Stimulated activated CD4-positive, alpha-beta T cell treated with anti-CD3 and anti-CD28 coated beads, Interleukin-2, amount 100 ng/mL, for 24 hours (primary cell): Measurements from ENCODE around the gene AAMP.

Source experiments
- DNase-seq, 2 donors: peaks; one replicate each; pipeline ENCODE4 v3.0.0-alpha.2; 2020

AAMP gene

DNA sequence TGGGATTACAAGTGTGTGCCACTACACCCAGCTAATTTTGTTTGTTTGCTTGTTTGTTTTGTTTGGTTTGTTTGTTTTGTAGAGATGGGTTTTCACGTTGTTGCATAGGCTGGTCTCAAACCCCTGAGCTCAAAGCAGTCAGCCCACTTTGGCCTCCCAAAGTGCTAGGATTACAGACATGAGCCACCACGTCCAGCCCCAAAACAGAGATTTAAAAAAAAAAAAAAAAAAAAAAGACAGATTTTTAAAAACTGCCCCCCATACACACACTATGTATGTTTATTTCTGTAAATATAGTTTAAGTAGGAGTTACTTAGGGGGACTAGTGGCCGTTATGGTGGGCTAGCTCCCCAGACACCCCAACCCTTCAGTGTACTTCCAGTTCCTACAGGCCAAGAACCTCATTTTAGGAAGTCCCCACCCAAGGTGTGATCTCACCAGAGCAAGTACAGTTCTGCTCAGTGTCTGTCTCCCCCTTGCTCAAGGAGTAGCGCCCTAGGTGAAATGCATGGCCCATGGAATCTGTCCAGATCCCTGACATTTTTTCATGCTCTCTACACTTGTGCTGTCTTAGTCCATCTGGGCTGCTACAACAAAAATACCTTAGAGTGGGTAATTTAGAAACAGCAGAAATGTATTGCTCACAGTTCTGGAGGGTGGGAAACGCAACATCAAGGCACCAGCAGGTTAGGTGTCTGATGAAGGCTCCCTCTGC, 23.9 kb upstream of the AAMP start:
- no peak for DNase-seq

- peak; percentile 81 to 82 for DNase-seq
Measured at GRCh38 chr2:218292048-218293014, 22.4 kb upstream of the AAMP start, which contains the start of gene TMBIM1. TMBIM1 (minus strand) TSS chr2:218292503; CDS start chr2:218282141, 10,362 bp downstream.

- DNase-seq: no peak
Measured at GRCh38 chr2:218291318-218292047, 21.5 kb upstream of the AAMP start.

DNA sequence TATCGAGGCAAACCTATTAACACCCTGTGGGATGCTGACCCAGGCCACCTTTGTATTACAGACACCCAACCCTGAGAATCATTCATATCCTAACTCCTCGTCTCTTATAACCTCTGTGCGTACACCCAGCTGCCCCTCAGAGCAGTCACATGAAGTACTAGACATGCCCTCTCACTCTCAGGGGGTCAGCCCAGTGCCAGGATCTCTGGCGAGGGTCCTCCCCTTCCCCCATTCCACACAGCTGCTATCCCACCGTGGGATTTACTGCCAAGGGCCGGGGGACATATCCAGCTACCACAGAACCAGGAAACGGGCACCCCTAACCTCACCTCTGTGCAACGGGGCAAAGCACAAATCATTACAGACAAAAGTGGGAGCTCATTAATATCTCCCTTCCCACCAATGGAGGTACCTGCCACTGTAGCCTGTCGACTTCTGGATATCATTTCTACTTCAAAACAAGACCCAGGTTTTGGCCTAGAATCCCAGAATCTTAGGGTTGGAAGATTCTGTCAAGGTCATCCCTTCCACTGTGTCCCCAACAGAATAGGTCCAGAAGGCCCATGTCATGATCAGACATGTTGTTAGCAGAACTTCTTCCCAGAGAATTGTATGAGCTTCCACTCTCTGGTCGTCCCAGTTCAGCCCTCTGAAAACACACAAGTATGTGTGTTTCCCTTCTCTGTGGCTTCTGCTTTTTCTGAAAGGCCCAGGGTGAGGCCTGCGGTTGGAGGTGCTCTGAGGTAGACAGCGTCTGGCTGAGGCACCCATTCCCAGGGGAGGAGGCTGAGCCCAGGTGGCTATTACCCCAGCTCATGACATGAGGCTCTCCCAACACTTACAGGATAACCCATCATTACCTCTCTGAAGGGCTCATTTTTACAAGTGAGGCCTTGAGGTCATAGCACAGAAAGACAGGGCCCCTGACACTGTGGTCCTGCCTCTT, 20.7 kb upstream of the AAMP start:
- DNase-seq: peak; percentile 42 to 50

DNA sequence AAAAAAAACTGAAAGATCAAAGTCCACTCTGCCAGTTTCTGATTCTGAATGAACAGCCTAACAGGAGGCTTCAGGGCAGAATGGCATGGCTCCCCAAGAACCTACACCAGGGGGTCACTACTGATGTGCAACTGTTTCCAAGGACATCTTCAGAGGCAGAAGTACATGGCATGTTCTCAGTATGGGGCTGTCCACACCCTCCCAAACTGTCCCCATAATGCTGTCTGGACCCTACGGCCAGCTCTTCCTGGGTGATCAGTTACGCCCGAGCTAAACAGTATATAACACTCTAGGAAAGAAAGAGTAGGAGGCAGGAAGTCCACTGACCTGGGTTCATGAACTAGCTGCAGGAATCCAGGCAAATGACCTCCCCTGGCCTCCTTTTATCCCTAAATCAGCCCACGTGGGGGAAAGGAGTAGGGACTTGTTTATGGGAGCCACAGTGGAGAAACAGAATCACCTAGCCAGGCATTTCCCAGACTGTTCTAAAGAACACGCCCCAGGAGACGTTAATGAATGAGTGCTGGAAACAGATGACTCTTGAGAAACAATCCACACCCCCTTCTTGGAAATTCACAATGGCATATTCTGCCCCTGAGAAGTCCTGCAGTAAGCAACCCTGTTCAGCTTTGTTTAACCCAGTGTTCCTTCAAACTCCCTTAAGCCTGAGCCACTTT, 19.8 kb upstream of the AAMP start:
- DNase-seq: no peak

DNA sequence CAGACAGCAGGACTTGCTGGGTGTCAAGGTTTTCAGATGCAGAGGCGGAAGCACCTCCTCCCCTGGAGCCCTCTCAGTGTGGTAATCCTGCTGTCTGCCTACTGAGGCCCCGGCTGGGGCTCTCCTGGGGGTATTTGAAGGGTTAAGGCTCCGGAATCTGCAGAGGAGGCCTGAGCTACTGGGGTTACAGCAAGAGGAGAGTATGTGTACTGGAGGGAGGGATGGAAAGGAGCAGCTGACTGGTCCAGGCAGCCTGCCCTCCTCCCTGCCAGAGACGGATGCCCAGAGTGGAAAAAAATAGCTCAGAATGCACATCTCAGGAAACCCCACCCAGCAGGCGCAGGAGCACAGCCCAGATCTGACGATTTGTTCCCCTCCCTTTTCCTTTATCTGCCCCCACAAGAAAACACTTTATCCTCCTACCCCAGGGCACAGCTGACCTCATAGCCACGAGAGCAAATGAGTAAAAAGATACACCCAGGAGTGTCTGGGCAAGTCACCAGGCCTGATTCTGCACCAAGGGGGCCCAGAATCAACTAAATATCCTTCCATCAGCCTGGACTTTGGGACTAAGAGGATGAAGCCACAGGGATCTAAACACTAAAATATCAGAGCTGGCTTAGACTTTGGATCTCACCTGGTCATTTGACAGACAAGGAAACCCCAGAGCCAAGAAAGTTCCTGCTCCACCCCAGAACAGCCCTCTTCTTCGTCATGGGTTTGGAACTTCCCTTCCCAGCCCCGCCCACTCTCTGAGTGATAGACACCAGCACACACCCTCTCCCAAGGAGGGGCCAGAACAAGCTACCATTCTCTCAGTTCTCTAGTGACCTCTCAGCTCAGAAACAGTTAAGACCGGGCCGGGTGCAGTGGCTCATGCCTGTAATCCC, 16.9 kb upstream of the AAMP start:
- peak; percentile 79 for DNase-seq

GRCh38 chr2:218285604-218286003, 15.7 kb upstream of the AAMP start:
- DNase-seq: no peak

DNA sequence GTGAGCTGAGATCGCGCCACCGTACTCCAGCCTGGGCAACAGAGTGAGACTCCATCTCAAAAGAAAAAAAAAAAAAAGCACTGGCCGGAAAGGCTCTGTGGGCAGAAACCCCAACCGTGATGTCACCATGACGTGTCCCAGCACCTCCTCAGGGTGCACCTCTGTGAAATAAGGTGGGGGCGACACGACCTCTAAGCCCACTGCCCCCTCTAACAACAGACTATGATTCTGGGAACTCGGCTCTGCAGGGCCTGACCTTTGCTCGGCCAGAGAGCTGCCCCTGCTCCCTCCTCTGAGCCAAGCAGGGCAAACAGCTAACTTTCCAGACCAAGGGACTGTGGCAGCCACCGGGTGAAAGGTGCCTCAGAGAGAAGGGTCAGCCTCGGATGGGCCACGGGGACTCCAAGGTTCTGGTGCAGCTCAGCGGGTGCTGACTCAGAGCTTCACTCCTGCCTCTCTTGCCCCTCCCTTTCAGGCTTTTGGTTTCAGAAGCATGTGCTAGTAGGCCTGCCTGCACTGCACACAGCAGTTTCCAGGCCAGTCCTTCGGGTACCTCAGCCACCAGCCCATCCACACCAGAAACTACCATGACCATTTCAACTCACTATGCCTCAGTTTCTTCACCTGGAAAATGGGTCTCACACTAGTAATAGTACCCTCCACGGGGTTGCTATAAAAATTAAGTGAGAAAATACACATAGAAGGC, 14.3 kb upstream of the AAMP start:
- DNase-seq: peak; percentile 65 to 67

- no peak for DNase-seq
Measured at GRCh38 chr2:218282173-218282991, 12.4 kb upstream of the AAMP start.

- no peak for DNase-seq
Measured at GRCh38 chr2:218281449-218281848, 11.5 kb upstream of the AAMP start.

GRCh38 chr2:218280260-218280870, 10.4 kb upstream of the AAMP start:
- no peak for DNase-seq

DNA sequence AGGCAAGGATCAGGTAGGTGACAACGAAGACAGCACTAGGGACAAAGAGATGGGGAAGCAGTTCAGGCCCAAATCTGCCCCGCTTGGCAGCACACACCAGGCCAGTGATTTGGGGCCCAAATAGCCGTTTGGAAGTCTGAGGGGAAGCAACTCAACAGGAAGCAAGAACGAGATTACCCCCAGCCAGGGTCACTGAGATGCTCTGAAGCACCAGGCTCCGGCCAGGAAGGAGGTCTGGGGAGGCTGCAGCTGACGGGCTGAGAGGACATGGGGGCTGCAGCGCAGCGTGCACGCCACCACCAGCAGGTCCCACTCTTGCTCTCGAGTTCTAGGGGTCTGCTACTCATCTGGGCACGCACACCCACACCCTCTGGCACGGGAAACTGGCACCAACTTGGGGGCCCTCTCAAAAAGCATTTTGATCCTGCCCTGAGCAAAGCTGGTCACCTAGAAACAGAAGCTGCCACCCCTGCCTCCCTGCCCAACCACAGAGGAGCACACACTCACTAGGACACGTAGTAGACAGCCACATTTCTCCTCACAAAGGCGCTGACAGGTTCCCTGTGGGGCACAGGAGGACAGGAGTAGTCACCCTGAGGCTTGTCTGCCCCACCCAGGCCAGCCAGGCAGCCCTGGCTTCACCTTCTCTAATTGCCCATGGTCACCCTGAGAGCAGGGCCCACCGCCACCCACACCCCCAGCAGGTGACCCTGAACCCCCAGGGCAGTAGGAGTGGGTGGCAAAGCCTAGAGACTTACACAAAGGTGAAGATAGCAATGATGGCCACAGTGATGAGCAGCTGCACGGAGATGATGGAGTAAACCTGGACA, 8.8 kb upstream of the AAMP start:
- no peak for DNase-seq

DNA sequence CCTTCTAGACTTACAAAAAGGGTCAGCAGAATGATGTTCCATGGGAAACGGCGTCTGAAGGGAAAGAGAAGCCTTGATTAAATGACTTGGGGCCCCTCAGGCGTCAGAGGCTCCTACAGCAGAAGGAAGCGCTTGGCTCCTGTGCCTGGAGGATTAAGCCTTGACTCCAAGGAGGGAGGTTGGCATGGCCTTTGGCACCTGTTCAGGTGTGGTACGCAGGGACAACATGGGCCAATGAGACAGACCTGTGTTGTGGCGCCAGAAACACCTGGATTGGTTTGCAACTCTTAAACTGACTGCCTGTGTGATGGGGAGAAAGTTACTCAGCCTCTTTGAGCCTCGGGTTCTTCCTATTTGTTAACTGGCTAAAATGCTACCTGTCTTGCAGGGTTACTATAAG, 8.0 kb upstream of the AAMP start:
- no peak for DNase-seq

DNA sequence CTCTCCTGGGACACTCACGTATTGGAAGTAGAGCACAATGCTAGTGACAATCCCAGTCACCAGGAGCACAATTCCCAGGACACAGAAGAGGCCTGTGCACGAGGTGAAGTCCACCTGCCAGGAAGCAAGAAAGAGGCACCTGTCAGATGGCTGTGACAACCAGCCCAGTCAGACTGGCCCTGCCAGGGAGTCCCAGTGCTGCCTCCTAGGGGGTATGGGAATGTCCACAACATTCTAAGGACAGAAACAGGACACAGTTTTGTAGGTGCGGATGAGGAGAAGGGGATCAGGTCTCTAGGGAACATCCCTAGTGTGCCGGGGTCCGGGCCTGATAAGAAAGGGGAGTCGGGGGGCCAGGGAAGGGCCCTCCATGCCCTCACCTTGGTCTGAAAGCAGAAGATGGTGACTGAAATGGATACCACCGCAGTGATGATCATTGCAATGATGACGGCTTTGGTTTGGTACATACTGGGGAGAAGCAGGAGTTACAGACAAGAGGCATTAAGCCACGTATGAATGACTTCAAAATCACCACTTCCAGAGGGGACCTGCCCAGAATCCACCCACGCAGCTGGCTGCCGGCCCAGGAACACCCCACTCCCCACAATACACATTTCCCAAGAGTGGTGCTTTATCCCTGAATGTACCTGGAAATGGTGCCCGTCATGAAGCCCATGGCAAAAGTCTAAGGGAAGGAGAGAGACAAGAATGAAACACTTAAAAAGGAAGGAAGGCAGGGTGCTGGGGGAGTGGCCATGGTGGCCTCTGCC, 7.2 kb upstream of the AAMP start:
- no peak for DNase-seq

DNA sequence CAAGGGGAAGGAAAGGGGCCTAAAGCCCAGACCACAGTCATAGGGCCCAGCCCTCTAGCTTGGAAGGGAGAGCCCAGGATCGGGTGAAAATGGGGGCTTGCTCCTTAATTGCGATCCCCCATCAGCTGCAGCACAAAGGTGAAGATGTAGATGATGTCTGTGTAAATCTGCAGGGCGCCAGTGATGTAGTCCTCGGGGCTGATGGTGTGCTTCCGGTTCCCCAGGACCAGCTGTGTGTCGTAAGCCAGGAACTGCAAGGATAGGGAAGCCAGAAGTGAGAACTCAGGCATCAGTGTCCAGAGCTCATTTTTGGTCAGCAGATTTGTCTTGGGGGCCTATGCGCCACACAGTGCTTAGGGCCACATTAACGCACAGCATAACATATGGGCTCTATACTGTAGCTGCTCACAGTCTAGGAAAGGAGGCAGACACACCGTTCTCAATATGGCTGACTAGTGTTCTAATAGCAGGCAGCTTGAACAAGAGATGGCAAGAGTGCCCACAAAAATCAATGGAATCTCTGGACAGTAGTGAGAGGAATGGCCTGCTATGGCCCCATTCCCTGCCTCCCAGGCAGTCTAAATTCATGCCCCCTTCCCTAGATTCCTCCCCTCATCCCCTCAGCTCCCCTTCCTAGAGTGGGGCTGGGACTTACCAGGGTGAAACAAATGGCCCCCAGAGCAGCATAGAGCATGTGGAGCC, 5.6 kb upstream of the AAMP start:
- no peak for DNase-seq

- no peak for DNase-seq
Measured at GRCh38 chr2:218274586-218274985, 4.6 kb upstream of the AAMP start.
